GM19324 (cell line): ENCODE data around the gene HDAC2.
"Not testable (repeated sequence)": the region's sequence is repeated elsewhere in the genome, so short reads cannot be mapped to it uniquely, and the experiment has no call there.

Experiments
- ATAC-seq: cut with Tn5 transposase; IDR thresholded peaks from one replicate; pipeline ENCODE4 v1.9.1; 2021; ENCODE audit warnings: mild to moderate bottlenecking, moderate library complexity; ENCODE audit not compliant: unreplicated experiment, low FRiP score

Gene HDAC2

GRCh38 chr6:113970805-113971676 lies at the start of gene HDAC2:
TSS of gene HDAC2 (minus strand) at chr6:113971148. CDS start at chr6:113970908, 240 bp downstream.
- ATAC-seq: peak; percentile 90

GRCh38 chr6:114020196-114020595 lies 49.2 kb upstream of the HDAC2 start:
- no peak for ATAC-seq

- not testable (repeated sequence) for ATAC-seq
Observed at GRCh38 chr6:114017146-114017545, 46.2 kb upstream of the HDAC2 start.

DNA sequence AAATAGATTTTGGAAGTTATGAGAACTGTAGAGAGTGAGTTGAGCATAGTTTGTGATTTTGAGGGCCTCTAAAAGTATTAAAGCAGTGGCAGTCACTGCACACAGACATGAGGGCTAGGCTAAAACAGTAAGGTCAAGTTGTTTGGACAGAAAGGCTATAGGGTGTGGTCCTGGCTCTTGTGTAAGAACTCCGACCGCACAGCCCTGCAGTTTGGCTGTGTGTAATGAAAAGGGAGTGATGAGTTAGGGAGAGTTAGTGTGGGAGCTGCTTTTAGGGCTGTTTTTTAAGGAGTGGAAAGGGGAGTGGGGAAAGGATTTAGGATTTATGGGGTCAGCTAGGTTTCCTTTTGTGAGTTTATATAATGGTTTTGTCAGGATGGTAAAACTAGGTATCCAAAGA lies 43.2 kb upstream of the HDAC2 start:
- not testable (repeated sequence) for ATAC-seq

DNA sequence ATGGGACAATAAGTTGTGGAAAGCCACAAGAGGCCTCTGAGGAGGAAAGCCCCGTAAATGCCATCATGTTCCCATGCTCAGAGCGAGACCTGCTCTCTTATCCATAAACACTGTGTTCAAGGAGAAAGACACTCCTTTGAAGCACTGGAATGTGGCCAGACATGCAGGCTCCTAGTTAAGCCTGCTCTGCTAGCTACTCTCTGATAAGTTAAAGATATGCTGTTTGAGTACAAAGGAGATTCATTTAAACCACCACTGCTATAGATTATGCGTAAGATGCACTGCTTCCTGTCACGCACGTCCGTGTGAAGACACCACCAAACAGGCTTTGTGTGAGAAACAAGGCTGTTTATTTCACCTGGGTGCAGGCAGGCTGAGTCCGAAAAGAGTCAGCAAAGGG lies 40.5 kb upstream of the HDAC2 start:
- ATAC-seq: not testable (repeated sequence)

DNA sequence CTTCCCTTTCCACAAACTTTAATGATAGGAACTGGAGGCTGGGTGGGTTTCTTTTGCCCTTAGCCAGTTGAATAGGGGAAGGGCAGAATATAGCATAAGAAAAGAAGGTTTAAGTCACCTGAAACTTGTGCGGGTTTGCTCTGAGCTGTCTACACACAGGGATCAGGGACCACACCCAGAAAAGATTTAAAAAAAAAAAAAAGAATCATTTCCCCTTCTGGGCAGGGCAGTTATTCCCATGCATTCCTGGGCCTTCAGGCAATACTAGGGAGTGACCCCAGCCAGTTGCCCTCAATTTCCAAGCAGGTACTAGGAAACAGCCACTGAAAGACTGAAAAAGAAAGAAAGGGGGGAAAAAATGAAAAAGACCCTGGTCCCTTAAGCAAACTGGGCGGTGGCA lies 39.6 kb upstream of the HDAC2 start:
- ATAC-seq: no peak

DNA sequence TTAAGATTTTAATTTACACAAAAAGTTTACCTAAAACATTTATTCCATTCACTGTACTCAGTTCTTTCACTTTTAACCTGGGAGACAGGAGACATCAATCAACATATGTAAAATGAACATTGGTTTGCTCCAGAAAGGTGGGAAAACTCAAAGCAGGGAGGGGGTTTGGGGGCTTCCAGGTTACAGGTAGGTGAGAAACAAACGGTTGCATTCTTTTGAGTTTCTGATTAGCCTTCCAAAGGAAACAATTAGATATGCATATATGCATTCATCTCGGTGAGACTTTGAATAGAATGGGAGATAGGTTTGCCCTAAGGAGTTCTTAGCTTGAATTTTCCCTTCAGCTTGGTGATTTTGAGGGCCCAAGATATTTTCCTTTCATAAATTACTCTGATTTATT lies 38.2 kb upstream of the HDAC2 start:
- ATAC-seq: no peak

DNA sequence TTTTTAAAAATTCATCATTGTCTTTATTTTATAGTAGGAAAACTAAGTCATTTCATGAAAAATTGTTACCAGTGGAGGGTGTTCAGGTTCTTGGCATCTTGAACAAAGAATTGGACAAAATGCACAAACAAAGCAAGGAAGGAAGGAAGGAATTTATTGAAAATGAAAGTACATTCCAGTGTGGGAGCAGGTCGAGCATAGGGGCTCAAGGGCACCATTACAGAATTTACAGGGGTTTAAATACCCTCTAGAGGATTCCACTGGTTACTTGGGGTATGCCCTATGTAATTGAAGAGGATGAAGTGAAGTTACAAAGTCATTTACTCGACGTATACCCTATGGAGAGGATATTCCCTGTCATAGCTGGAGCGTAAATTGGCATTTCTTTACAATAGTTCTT lies 37.4 kb upstream of the HDAC2 start:
- ATAC-seq: no peak

- ATAC-seq: no peak
Observed at GRCh38 chr6:114007516-114007915, 36.6 kb upstream of the HDAC2 start.

- no peak for ATAC-seq
Observed at GRCh38 chr6:114001354-114001753, 30.4 kb upstream of the HDAC2 start.

- ATAC-seq: no peak
Observed at GRCh38 chr6:114000069-114000468, 29.1 kb upstream of the HDAC2 start.

GRCh38 chr6:113999284-113999683 lies 28.3 kb upstream of the HDAC2 start:
- ATAC-seq: no peak

DNA sequence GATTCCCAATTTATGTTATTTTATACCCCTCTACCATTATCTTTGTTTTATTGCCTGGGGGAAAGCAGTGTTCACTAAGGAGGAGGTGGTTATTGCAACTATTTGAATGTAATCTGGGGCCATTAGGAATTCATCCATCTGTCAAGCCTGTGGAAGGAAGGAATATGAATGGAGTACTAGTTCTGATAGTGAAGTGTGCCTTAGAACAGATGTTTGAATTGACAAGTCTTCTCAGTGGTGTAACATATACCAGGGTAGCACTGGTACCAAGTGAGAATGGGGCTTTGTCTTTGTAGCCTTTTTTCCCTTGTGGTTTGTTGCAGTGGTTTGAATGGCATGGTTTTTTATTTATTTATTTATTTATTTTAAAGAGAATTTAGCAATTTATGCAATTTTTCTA lies 27.9 kb upstream of the HDAC2 start:
- ATAC-seq: no peak

DNA sequence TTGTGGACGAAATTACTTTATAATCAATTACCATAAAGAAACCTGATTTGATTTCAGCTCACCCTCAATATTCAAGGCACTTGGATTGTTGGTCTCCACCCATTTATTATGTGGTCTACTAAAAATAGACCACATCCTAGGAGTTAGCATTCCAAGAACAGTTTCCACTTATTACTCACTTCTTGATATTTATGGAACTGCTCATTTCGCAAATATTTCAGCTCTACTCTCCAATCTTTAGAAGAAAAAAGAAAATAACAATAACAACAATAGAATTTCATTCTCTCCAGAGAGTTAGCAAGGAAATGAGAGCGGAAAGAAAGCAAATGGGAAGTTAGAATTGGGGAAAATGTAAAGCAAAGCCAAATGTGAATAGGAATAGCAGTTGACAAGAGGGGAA lies 26.2 kb upstream of the HDAC2 start:
- ATAC-seq: no peak

DNA sequence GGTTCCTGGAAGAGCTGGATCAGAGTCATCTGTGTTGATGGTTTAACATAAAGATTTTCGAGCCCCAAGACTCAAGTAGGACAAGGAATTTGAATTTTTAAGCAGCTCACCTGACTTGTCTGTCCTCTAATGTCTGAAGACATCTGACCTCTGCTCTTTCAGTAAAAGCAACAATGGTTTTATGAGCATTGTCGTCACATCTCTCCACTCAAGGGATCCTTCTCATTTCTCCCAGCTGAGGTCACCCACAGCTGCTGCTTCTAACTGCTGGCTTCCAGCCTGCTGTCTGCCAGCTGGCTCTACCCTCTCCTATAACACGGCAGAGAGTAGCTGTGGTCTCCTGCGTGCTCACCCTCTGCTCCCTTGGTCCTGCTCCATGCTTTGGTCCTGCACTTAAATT lies 24.7 kb upstream of the HDAC2 start:
- ATAC-seq: no peak

- peak; percentile 92 for ATAC-seq
Observed at GRCh38 chr6:113994934-113995342, 24.0 kb upstream of the HDAC2 start.

DNA sequence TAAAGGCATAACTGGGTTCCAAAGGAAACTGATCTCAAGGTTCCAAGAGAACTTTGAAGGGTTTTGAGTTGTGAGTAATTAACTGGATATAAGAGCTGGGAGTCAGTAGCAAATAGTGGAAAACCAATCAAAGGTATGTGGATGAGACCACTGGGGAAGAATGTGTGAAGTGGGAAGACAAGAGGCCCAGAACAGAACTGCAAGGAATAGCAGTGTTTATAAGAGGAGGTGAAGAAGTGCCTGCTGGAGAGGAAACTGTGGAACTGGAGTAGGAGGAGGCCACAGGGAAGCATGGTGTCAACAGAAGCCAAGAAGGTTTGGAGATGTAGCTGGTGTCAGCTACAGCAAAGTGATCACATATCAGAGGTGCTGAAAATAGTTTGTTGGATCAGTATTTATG lies 18.7 kb upstream of the HDAC2 start:
- no peak for ATAC-seq

DNA sequence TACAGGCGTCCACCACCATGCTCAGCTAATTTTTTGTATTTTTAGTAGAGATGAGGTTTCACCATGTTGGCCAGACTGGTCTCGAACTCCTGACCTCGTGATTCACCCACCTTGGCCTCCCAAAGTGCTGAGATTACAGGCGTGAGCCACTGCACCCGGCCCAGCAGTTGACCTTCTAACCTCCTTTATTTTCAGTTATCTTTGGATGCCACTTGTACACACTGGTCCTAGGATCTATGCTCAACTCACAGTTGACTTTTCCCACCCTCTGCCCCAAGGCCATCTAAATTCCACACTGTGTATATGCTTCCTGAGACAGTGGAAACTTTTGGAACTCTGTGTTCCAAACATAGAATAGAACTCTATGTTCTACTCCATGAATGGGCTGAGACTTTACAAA lies 11.7 kb upstream of the HDAC2 start:
- ATAC-seq: not testable (repeated sequence)

- ATAC-seq: no peak
Observed at GRCh38 chr6:113982055-113982550, 11.2 kb upstream of the HDAC2 start.

- ATAC-seq: peak; percentile 79
Observed at GRCh38 chr6:113980937-113981554, 10.1 kb upstream of the HDAC2 start.

- ATAC-seq: no peak
Observed at GRCh38 chr6:113979937-113980336, 9.0 kb upstream of the HDAC2 start.
